GM19328 (cell line): ENCODE data around the gene PSMG3.

Experiments
- ATAC-seq: cut with Tn5 transposase; IDR thresholded peaks from one replicate; pipeline ENCODE4 v1.9.1; 2021; ENCODE audit warnings: mild to moderate bottlenecking, moderate library complexity; ENCODE audit not compliant: unreplicated experiment

Gene PSMG3

DNA sequence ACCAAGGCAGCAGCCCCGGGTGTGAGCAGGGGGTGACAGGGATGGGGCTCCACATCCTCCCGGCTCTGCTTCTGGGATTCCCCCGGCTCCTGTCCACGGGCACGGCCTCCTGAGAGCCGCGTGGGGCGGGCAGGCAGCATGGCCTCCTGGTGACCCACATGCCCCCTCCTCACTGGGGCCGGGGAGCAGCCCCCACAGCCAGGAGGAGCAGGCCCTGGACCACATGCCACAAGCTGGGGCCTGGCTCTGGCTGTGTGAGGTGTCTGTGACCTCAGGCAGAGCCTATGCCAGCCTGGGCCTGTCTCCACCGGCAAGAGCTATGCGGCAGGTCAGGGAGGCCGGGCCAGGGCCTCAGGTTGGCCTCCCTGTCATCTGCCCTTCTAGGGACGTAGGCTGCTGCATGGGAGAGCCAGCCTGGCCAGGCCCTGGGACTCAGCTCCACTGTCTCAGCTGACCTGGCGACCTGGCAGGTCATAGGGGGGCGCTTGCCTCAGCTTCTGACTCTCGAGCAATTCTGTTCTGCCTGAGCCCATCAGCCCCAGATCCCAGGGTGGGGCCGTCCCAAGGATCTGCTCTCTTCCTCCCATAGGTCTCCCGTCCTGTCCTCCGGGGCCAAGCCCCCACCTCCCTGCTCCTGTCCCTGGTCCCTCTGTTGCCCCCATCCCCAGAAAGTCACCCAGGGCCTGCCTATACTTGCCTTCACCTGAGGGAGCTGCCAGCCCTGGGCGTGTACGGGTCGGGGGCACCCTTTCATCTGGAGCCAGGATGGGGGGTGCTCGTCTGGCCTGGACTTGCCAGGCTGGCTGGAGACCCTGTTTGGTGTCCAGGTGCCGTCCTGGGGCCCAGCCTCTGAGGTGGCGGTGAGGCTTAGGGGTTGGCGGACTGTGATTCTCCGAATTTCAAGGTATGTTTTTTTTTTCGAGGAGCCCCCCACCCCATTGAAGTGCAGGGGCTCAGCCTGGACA, 9.9 kb downstream of the PSMG3 start:
- no peak for ATAC-seq

DNA sequence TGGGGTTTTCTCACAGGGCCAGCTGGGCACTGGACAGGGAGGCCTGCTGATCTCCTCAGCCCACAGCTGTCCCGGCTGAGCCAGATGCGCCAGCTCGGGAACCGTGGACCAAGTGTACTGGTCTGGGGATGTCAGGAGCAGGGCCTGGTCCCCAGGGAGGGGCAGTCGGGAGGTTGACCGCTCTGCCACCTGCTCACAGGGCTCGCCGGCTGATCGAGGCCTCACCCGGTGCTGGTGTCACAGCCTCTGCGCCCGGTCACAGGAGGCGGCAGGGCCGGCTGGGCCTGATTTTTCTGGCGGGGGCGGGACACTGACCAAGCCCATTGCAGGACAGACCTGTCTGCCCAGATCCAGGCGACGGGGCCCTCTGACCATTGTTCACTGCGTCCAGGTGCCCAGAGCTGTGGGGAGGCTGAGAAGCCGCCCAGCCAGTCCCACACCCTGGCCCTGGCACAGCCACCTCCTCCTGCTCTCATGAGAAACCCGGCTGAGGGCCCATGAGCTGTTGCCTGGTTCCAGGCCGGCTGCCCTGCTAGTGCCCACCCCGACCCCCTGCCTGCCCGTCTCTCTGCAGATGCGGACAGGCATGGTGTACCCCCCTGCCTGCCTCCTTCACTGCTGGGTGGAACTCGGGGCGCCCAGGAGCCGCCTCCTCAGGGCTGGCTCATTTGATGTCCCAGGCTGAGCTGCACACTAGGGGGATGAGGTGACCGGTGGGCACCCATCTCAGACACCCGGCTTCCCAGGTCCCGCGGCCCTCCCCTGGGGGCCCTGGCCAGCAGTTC, 10.8 kb downstream of the PSMG3 start:
- no peak for ATAC-seq

DNA sequence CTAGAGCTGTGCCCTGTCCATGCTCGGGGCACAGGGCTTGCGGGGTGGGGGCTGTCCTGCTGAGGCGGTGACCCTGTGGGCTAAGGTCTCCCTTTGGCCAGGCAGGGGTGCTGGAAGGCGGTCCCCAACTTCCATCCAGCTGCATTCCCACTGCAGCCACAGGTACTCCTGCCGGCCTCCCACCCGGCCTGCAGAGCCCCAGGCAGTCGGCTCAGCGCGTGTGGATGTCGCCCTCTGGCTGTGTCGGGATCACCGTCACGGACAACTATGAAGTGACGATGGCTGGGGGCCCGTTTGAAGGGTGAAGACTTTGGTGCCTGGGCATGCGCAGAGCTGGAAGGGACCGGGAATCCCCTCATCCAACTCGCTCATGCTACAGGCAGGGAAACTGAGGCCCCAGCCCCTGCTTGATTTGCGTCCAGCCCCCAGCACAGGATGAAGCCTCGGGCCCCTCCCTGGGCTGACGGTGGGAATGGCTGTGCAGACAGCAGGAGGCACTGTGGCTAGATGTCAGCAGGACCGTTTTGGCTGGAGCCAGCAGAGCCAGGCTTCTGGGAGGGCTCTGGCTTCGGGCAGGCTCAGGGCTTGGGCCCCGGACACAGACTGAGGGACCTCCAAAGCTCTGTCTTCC, 11.5 kb downstream of the PSMG3 start:
- ATAC-seq = no peak

DNA sequence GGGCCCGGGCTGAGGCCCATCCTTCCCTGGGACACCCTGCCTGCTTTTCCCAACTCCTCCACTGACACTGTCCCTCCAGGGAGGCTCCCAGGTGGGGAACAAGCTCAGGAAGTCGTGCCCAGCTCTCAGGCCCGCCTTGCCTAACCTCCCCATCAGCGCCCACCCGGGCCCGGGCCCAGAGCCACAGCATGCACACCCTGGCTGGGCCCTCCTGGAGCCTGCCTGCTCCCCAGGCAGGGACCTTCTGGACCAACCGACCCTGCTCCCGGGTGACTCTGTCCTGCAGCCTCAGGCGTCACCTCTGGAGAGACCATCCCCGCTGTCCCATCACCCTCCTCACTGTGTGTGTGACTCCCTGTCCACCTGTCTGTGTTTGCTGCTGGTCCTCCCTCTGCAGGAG, 12.1 kb downstream of the PSMG3 start:
- ATAC-seq = no peak

DNA sequence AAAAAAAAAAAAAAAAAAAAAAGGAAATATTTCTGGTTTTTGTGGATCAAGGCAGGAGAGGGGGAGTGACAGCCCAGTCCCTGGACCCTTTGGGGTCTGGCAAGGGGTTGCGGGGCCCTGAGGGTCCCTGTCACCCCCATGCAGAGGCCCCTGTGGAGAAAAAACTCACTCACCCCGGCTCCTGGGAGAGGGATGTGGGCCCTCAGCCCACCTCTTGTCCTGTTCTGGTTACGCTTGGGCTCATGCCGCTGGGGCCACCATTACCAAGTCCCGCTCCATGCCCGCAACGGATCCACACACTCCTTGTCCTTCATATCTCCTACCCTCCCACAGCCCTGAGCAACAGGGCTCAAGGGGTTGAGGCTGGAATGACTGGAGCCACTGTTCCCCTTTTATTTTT, 12.8 kb downstream of the PSMG3 start:
- ATAC-seq = no peak

DNA sequence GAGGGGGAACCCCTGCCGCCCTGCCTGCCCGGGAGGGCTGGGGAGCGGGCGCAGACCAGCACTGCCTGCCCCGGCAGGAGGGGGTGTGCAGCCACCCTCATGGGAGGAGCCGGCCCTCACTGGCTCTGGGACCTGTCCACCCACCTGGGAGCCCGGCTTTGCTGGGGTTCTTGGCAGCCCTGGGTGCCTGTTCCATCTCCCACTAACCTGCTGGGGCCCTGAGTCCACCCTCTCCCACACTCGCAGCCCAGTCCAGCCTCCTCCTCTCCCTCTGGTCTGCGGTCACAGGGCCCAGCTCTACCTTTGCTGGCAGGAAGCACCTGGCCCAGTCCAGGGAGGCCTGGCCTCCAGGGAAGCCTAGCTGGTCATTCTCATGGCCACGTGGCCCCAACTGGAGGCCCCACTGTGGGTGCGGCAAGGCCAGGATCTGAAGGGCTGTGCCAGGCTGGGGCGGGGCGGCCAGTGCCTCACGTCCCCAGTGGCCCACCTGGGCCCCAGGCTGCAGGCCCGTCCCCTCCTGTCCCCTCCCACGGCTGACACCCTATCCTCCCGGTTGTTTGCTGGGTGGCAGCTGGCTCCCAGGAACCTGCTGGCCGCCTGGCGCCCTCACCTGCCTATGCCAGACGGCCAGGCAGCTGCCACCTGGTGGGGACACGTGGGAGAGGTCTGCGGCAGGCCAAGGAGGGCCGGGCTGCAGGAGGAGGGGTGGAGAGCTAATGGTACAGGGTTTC, 13.9 kb downstream of the PSMG3 start, which contains the start of gene TMEM184A:
Gene TMEM184A, minus strand, starts transcription at position 393 of the 731 bp plus-strand sequence. CDS start 721 bp downstream, outside the sequence.
- ATAC-seq = no peak

DNA sequence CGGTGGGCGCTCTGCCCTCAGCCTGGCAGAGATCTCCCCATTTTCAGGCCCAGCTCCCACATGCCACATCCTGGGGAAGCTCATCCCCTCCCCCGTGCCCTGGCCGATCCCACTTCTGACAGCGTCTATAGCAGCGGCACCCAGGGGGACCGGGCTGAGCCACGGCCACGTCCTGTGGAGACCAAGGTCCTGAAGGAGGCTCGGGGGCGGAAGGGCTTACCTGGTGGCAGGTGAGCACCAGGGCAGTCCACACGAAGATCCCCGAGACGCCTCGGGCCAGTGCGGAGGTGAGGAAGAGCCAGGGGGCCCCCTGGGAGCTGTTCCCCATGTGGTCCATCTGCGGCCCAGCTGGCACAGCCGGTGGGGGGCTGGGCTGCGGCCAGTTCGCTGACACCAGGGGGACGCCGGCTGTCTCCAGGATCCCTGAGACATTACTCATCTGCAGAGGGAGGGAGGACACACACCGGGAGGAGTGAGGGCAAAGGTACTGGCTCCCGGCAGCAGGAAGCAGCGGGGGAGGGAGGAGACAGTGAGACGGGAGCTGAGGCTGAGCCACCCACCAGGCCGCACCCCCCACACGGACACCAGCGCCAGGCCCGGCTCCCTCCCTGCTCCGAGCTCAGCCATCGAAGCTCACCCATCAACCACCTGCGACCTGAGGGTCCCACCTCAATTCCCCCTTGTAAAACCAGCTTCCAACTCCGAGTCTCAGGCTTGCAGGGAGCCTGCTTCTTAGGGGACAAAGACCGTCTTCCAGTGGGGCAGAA, 14.6 kb downstream of the PSMG3 start:
- no peak for ATAC-seq

DNA sequence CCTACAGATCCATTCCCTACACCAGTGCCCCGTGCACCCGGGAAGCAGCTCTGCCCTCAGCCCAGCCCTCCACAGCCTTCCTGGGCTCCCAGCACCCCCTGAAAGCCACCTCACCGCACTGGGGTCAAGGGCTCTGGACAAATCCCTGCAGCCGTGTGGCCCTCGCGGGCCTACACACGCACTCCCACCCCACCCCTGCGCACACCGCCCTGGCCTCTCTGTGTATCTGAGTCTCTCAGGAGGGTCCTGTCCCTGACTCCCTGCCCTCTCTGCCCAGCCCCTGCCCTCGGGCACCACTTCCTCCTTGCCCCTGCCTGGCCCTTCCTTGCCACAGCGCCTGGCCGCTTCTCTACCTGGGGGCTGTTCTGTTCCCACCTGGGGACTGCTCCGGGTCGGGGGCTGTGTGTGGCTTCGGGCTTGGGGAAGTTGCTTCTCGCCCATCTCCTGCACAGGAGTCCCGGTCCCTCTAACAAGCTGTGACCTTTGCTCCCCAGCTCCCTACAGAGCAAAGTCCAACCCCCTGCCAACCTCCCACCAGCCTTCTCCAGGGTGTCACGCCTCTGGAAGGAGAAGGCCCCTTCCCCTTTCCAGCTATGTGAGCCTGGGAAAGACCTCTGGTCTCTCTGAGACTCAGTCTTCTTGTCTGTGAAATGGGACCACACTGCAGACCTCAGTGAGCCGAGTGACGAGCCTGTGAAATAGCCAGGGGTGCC, 15.3 kb downstream of the PSMG3 start:
- ATAC-seq = no peak

DNA sequence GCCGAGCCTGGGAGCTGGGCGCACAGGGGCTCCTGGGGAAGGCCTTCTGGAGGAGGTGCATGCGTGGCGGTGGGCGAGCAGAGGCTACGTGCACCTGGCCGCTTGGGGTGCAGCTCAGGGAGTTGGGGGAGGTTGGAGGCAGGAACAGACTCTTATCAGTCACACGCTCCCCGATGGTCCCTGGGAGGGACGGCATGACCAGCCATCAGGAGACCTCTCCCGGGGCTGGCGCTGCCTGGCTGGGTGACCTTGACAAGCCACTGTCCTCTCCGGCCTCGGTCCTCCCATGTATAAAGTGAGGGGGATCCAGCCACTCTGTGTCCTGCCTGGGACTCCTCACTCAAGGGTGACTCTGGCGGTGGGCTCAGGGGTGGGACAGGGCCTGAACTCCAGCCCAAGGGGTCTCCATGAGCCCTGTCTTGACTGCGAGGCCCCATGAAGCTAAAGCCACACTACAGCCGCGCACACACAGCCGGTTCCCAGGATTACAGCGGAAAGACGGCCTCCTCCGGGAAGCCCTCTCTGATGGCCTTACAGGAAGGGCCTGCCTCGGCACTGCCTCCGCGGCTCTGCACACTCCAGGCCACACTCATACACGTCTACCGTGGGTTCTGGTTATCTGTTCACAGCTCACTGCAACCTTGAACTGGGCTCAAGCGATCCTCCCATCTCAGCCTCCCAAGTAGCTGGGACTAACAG, 16.2 kb downstream of the PSMG3 start:
- no peak for ATAC-seq

DNA sequence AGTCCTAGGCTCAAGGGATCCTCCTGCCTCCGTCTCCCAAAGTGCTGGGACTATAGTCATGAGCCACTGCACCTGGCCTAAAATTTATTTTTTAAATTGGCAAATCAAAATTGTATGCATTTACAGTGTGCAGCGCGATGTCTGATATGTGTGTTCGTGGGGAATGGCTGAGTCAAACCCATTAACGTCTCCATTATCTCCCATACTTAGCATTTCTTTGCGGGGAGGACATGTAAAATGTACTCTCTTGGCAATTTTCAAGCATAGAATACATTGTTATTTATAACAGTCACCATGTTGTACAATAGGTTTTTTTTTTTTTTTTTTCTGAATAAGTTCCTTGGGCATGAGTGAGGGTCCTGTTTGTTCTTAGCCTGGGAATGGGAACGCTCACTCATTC, 17.6 kb downstream of the PSMG3 start:
- no peak for ATAC-seq

DNA sequence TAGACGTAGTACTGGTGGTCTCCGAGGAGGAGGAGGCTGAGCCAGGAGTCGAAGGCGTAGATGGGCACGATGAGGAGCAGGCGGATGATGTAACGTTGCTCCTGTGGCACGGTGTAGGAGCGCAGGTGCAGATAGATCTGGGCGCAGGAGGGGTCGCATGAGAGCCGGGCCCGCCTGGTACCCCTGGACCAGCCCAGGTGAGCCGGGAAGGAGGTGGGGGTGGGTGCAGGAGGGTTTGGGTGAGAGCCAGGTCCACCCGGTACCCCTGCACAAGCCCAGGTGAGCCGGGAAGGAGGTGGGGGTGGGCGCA, 19.0 kb downstream of the PSMG3 start:
- ATAC-seq = no peak

DNA sequence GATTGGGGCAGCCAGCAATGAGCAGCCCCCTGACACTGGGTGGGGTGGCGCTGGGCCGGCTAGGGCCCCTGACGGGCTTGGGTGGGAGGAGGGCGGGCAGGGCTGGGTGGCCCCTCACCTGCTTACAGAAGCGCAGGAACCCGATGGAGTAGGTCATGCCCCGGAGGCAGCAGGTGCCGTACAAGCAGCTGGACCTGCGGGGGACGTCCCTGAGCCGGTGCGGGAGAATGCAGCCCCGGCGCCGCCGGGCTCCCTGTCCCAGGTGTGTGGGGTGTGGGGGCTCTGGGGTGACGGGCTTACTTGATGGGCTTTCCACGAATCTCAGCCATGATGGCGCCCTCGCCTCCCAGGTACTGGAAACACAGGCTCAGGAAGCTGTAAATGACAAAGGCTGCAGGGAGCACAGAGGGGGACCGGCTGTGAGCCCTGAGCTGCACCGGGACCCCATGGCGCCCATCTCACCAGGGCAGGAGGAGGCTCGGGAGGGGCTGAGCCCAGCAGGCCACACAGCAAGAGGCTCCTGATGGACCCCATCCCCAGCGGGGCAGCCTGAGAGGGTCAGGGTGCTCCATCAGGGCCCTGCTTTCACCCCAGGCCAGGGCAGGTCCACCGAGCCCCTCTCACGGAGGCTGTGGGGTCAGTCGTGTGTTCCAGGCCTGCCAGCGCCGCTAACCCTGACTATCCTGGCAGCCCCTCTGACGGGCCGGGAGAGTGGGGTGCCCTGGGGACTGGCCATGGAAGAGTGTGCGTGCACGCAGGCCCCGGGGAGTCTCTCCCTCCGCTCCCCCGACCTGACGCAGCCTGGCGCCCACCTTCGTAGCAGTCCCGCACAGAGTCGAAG, 19.6 kb downstream of the PSMG3 start:
- no peak for ATAC-seq

DNA sequence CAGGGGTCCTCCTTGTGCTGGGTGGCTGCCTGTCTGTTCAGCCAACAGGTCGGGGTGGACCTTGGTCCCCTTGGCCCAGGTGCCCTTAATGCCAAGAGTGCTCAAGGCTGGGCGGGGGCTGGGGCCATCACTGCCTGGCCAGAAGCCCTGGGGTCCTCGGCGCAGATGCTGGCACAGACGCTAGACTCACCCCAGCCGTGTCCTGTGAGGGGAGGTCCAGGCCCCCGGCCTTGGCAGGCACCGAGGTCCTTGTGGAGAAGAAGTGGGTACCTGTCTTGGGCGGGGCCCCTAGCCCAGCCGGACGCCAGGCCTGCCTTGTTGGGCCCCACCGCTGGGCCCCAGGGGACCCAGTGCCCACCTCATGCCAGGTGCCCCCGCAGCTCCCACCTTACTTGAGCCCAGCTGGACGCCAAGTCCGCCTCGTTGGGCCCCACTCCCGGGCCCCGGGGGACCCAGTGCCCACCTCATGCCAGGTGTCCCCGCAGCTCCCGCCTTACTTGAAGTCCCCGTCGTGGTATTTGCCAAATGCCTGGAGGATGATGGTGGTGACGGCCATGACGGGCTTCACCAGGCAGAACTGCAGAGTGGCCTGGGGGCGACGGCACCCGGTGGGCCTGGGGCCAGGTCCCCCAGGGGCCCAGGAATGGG, 20.4 kb downstream of the PSMG3 start:
- no peak for ATAC-seq

DNA sequence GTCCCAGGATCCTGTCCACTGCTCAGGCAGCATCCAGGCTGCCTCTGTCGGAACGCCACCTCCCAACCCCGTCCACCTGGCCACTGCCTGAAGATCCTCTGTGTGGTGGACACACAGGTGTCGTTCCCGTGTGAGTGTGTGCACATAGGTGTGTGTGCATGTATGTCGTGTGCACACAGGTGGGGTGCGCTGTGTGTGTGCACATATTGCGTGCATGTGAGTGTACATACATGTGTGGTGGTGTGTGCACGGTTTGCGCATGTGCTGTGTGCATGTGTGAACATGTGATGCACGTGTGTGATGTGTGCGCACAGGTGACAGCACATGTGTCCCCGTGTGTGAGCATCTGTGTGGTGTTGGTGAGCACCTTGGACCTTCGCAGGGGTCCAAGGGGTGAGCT, 20.9 kb downstream of the PSMG3 start:
- no peak for ATAC-seq

DNA sequence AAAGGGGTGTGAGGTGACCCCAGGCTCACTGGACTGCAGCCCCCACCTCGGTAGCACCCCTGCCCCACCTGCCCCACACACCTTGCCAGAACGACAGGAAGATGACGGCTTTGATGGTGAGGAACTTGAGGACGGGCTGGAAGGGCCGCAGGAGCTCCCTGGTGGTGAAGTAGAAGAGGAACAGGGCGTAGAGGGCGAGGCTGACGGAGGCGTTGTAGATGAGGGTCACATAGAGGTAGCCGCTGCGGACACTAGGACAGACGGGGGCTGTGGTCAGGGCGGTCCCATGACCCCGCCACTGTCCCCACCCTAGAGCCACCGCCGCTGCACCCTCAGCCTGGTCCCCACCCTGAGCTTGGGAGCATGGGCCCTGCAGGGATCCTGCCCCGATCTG, 21.4 kb downstream of the PSMG3 start:
- no peak for ATAC-seq

DNA sequence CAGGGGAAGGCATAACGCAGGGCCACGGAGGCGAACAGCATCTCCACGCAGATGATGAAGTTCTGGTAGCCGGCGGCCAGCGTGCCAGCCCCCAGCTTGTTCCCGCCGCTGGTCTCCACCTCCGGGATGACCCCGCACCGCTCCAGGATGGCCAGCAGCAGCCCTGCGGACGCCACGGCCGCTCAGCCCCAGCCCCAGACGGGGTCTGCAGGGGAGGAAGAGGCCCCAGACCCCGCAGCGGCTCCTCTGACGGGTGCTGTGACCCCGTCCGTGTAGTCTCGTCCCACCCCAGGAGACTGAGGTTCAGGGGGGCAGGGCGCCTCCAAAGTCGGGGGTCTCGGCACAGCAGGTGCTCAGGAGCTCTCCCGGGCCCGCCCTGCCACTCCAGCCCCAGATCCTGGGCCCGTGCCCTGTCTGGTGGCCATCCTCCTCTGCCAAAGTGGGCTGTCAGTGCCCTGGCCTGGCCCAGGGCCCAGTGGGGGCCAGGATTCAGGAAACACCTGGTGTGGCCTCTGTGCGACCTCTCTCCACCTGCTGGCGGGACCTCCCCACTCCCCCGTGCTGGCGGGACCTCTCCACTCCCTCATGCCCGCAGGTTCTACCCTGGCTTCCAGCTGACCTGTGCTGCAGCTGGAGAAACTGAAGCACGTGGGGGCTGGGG, 21.9 kb downstream of the PSMG3 start:
- ATAC-seq = no peak
